Right ventricle myocardium inferior (tissue), 1 donor: ENCODE data around the gene CGNL1. TPM values are rescaled to one million over a fixed set of nuclear protein-coding genes. Genes with fewer than 3 reads are reported as not detected.

Experiments
- ATAC-seq: fragments of 200-7000 bp; cut with Tn5 transposase; one replicate; pipeline ENCODE4 v1.9.1; 2020; ENCODE audit warnings: mild to moderate bottlenecking, moderate library complexity
- DNase-seq: peaks from one replicate; pipeline ENCODE4 v3.0.0; 2021; ENCODE audit errors: missing footprints
- intact Hi-C: fragments of 100-400 bp; cut with DNase I; formaldehyde crosslinking; loops from one replicate; pipeline ENCODE4 v1.11.0; 2022
- total RNA-seq: library from RNA; stranded (reverse); fragmentation: NEBNext Ultra II Directional; extraction: Animal tissue kit (Norgen Biotek cat#: 25700); gene quantifications from one replicate; pipeline ENCODE4 v1.2.1, GENCODE V29; 2021
- donor health status: DM: no; HTN: yes; CAD: no; lungs with severe emphysema.

The CGNL1 gene
- total RNA-seq, 1 donor from 2014 or later, result 10.0 TPM

DNA sequence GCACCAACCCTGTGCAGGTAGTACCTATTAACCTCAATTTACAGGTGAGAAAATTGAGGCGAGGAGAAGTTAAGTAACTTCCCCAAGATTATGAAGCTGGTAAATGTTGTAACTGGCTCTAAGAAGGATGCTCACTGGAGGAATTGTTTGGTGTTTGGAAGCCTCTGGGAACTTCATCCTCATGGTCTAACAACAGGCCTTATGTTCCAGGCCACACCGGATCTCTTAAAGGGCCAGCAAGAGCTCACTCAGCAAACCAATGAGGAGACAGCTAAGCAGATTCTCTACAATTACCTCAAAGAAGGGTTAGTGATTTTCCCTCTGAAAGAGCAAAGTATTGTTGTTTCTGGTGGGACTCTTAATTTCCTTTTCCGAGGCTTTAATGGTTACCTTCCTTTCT is 63.9 kb downstream of the CGNL1 start:
- ATAC-seq (no peak), DNase-seq (no peak)
- intact Hi-C loops, result no loop called here

DNA sequence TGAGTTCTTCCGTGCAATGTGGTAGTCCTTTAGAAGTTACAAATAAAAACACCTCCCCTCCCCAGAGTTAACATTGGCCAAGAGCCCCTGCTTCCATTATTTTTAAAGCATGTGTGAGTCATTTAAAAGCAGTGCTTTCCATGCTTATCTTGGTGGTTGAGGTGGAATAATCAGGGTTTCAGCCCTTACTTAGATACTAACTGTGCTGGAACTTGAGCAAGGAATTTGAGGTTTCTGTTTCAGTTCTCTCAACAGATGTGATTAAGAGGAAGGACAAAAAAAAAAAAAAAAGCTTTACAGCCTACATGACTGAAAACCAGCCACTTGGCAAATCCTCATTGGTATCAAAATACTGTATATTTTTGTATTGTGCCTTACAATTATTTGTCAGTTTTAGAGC is 64.5 kb downstream of the CGNL1 start:
- ATAC-seq (peak; percentile 59), DNase-seq (no peak)
- intact Hi-C loops, result no loop called here

DNA sequence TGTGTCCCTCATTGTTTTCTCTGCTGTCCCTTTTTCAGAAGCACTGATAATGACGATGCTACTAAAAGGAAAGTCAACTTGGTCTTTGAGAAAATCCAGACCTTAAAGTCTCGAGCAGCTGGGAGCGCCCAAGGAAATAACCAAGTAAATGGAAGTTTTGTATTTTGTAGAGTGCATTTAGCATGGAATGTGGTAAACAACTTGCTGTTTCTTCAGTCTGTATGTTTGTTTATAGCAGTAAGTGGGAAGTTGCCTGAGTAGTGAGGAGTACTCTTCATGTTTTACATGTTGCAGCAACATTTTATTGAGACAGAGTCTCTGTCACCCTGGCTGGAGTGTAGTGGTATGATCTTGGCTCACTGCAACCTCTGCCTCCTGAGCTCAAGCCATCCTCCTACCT is 66.0 kb downstream of the CGNL1 start:
- ATAC-seq (no peak), DNase-seq (no peak)
- intact Hi-C loops, result no loop called here

DNA sequence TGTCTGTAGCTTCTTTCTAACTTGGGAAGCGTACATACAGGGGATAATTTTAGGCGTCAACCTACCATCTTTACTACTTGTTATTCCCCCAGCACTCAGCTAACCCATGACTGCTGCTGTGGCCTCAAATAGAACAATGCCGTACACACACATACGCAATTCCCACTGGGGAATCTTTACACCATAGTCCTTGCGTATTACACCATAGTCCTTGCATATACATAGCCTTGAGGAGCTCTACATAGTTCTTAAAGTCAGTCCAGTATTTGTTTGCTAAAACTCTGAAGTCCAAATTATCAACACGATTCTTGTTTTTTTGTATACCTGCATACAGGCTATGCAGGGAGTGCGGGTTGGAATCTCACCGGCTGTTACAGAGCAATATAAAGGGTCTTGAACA is 67.2 kb downstream of the CGNL1 start:
- no peak for ATAC-seq
- DNase-seq, result no peak
- intact Hi-C loops, result no loop called here

DNA sequence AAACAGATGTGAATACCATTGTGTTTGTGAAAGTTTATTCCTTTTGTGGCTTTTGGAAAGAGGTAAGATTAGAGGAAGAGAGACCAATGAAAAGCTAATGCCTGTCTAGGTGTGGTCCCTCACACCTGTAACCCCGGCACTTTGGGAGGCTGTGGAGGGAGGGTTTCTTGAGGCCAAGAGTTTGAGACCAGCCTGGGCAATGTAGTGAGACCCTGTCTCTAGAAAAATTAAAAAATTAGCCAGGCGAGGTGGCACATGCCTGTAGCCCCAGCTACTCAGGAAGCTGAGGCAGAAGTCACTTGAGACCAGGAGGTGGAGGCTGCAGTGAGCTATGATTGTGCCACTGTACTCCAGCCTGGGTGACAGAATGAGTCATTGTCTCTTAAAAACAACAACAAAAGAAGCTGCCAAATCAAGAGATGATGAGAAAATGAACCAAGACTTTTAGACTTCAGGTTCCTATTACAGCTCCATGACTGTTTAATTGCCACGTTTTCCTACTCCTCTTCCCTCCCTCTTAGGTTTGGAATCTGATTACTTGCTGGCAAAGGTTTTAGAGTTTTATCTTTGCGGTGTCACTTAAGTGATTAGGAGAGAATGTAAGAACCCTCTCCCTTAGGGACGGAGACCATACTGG is 68.7 kb downstream of the CGNL1 start:
- intact Hi-C loops, result no loop called here
- ATAC-seq (no peak), DNase-seq (no peak)

DNA sequence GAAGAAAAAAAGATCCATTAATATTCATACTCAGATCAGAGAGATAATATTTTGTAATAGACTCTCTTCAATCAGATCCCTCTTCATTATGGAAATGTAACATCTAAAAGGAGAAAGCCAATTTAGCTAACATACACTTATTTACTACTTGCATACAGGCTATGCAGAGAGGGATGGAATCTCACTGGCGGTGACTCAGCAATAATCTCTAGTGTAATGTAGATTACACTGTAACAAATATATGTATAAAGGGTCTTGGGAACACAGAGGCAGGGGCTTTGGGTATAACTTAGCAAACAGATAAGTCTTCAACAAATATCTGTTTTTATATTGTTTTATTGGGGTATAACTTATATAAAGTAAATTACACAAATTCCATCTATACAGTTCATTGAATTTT is 69.6 kb downstream of the CGNL1 start:
- intact Hi-C loops, result no loop called here
- ATAC-seq, result no peak
- DNase-seq, result no peak

DNA sequence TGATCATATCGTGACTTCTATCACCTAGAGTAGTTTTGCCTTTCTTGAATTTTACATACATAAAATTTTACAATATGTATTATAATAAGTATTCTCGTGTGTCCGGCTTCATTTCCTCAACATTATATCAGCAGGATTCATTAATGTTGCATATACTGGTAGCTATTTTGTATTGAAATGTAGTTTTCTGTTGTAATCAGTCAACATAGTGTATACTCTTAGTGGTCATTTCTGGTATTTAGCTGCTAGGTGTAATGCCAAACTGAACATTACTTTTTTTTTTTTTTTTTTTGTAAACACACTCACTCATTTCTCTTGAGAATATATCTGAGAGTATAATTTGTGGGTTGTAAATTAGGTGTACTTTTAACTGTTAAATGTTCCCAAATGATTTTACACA is 70.1 kb downstream of the CGNL1 start:
- no peak for DNase-seq
- no peak for ATAC-seq
- intact Hi-C loops, result no loop called here

DNA sequence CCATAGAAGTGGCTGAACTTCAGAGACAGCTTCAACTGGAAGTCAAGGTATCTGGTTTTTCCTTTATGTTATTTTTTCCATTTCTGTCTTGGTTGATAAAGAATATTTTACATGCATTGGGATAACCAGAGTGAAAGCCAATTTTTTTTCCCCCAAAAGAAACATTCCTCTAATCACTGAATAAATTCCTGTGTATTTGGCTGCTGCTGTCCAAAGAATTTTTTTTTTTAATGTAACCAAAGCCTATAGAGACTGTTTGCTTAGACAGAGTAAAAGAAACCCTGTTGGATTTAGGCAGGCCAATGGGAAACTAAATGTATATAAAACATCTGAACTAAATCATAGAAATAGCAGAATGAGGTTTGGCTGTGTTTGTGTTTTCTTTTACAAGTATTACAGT is 75.2 kb downstream of the CGNL1 start:
- intact Hi-C loops, result no loop called here
- ATAC-seq, result no peak
- DNase-seq, result no peak

DNA sequence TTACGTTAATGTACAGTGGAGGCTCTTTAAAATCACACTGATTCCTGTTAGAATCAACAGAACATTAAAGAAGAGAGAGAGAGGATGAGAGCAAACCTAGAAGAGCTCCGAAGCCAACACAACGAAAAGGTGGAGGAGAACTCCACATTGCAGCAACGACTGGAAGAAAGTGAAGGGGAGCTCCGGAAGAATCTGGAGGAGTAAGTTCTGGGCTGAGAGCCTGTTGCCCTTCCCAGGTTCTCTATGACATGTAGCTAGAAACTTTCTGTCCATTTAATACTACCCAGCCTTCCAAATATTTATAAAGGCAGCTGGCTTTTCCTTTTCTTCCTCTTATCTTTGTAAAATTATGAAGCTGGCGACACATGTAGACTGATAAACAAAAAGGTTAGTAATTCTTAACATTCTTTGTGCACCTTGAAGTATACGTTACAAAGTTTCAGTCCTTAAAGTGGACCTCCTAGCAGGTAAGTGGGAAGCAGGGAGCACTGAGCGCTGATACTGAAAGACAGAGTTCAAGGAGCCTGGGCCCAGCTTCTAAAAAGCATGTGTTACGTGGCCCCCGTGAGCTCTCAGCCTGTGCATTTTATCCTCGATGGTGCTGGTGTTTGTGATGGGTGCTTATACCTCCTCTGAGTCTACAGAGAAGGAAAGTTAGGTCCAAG is 75.9 kb downstream of the CGNL1 start:
- intact Hi-C loops, result no loop called here
- DNase-seq, result no peak
- ATAC-seq, result no peak

GRCh38 chr15:57455929-57456328 is 79.6 kb downstream of the CGNL1 start:
- DNase-seq (no peak), ATAC-seq (no peak)
- intact Hi-C loops, result loop anchor here (5.0 kb wide), 1 partner anchor 39 kb away; no protein-coding TSS in a partner anchor

GRCh38 chr15:57456559-57456958 is 80.3 kb downstream of the CGNL1 start:
- no peak for DNase-seq
- intact Hi-C loops, result loop anchor here (5.0 kb wide), 1 partner anchor 39 kb away; no protein-coding TSS in a partner anchor

GRCh38 chr15:57457726-57458125 is 81.4 kb downstream of the CGNL1 start:
- no peak for ATAC-seq
- intact Hi-C loops, result loop anchor here (5.0 kb wide), 1 partner anchor 40 kb away; no protein-coding TSS in a partner anchor
- DNase-seq, result no peak

More at GRCh38 chr15:57456559-57456958, 80.3 kb downstream of the CGNL1 start:
- no peak for ATAC-seq

DNA sequence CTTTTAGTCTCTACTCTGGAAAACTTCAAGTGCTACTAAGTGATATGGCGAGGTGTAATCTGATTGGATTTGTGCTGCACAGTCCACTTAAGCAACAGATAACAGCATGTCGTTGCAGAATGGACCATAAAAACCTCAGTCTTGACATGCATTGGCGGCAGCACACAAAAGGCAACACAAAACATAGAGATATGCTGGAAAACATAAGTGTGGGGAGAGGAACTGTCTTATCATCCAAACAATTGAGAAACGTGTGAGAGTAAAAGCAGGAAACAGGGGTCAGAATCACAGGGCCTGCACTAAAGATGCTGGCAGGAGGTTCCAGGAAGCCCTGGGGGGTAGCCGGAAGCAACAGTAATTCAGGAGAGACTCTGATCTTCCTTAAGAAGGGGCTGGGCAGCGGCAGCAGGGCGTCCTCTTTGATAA is 82.1 kb downstream of the CGNL1 start:
- no peak for DNase-seq
- no peak for ATAC-seq

GRCh38 chr15:57460208-57460816 is 84.0 kb downstream of the CGNL1 start:
- intact Hi-C loops, result loop anchor here (5.0 kb wide), 1 partner anchor 118 kb away; no protein-coding TSS in a partner anchor
- DNase-seq (no peak), ATAC-seq (no peak)

More for the DNA sequence above, 82.1 kb downstream of the CGNL1 start:
- intact Hi-C loops, result loop anchor here (5.0 kb wide), 1 partner anchor 41 kb away; no protein-coding TSS in a partner anchor

DNA sequence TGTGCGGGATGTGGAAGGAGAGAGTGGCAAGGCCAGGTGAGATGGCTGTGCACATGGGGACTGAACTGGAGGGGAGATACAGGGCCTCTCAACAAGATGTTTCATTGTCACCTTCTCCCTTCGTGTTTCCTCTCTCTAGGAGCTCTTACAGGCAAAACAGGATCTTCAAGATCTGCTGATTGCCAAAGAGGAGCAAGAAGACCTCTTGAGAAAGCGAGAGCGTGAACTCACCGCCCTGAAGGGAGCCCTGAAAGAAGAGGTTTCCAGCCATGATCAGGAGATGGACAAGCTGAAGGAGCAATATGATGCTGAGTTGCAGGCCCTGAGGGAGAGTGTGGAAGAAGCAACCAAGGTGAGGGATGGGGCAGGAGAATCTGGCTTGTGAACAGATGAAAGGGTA is 85.2 kb downstream of the CGNL1 start:
- DNase-seq, result no peak
- ATAC-seq, result no peak
- intact Hi-C loops, result loop anchor here (5.0 kb wide), 1 partner anchor 119 kb away; no protein-coding TSS in a partner anchor

DNA sequence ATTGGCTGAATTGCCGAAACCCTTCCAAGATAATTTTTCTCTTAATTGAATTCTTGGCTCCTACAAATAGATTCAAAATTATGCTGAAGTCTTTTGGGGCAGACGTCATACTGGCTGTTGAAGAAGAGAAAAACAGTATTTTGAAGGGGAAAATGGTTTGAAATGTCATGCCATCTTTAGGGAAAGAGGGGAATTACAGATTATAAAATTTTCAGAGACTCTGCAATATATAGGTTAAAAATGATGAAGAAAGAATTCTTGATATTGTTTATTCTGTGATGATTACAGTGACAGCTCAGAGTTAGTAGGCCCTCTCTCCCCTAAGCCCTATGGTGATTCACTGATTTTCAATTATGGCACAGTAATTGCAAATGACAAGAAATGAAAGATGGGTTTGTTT is 86.1 kb downstream of the CGNL1 start:
- intact Hi-C loops, result loop anchor here (5.0 kb wide), 1 partner anchor 120 kb away; no protein-coding TSS in a partner anchor
- ATAC-seq (no peak), DNase-seq (no peak)

DNA sequence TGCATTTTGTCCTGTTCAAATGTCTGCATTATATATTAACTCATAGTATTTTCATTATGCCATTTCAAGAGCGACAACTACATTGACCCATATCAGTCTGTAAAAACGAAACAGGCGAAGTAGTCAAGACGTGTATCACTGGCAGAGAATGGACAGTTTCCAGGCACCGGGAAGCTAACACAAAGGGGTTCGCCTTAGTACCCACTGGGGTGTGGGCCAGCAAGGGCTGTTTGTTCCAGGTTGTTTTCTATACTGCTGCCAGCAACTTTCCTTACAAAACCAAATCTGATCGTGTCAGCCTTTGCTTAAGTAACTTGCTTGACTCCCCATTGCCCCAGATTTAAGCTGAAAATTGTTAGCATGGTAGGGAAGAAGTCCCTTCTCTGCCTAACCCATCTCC is 87.1 kb downstream of the CGNL1 start:
- no peak for ATAC-seq
- intact Hi-C loops, result loop anchor here (5.0 kb wide), 1 partner anchor 121 kb away; no protein-coding TSS in a partner anchor

GRCh38 chr15:57464480-57464879 is 88.2 kb downstream of the CGNL1 start:
- no peak for ATAC-seq
- no peak for DNase-seq
- intact Hi-C loops, result loop anchor here (5.0 kb wide), 1 partner anchor 122 kb away; no protein-coding TSS in a partner anchor

More for the DNA sequence above, 87.1 kb downstream of the CGNL1 start:
- DNase-seq, result no peak

GRCh38 chr15:57468486-57468885 is 92.2 kb downstream of the CGNL1 start:
- no peak for DNase-seq
- intact Hi-C loops, result no loop called here

DNA sequence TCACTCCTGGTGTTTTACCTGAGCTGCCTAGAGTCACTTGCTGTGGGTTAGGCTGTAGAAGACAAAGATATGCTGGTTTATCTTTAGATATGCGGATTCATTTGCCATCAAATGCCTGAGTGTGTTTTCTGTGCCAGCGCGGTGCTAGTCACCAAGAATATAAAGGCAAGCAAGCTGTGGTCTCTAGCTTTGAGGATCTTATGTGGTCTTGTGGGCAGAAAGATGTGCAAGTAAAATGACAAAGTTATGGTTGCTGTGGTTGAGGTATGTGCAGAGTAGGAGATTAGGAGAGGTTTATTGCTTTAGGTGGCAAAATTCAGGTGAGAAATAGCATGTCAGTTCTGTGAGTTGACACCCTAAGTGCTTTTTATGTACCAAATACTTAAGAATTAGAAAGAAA is 94.2 kb downstream of the CGNL1 start:
- DNase-seq (no peak), ATAC-seq (no peak)
- intact Hi-C loops, result no loop called here

More at GRCh38 chr15:57468486-57468885, 92.2 kb downstream of the CGNL1 start:
- no peak for ATAC-seq
